ENCODE data around the gene NBL1.

GRCh38 chr1:19657511-19657910 is 13.4 kb downstream of the NBL1 start:
- TF ChIP-seq CTCF (IDR thresholded peaks at IDR 0.05) (no peak), POLR2A (IDR thresholded peaks at IDR 0.05) (no peak)

Data from ovary (tissue), 3 donors.